NCI-H748 (cell line): ENCODE results near the gene DNAH8.
"Not testable (repeated sequence)": the region's sequence is repeated elsewhere in the genome, so short reads cannot be mapped to it uniquely, and the experiment has no call there.

Experiments used
- DNase-seq: peaks from one replicate; lab custom pipeline; 2025; ENCODE audit not compliant: unreplicated experiment; lab: John Stamatoyannopoulos, UW

Gene DNAH8

DNA sequence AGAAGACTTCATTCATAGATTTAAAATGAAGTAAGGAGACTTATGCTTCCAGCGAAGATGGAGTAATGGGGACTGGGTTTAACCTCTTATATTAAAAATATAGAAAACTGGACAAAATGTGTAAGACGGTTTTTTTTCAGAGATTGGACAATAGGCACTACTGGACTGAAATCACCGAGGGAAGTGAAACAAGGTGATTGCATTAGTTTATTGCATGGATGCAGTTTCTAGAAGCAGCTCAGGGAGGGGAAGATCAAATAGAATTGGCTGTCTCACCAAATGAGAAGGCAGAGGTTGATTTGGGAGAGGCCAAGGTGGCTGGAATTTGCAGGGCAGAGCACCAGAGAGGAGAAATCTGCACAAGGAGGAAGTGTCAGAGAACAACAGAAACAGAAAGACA is 162.6 kb downstream of the DNAH8 start:
- no peak for DNase-seq

DNA sequence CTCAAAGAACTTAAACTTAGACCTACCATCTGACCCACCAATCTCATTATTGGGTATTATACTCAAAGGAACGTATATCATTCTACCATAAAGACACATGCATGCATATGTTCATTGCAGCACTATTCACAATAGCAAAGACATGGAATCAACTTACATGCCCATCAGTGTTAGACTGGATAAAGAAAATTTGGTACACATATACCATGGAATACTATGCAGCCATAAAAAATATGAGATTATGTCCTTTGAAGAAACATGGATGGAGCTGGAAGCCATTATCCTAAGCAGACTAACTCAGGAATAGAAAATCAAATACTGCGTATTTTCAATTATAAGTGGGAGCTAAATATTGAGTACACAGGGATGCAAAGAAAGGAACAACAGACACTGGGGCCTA is 167.0 kb downstream of the DNAH8 start:
- DNase-seq = no peak

DNA sequence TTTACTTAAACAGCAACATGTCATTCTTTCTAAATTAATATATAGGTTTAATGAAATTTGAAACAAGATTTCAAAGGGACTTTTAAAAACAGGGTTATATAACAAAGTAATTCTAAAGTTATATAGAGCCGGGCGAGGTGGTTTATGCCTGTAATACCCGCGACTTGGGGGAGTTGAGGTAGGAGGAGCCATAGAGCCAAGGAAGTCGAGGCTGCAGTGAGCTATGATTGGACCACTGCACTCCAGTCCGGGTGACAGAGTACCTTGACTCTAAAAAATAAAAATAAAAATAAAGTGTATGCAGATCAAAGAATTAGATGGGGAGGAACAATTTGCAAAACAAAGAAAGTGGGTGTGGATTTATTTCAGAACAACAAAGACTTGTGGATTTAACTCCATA is 182.4 kb downstream of the DNAH8 start:
- DNase-seq = no peak

DNA sequence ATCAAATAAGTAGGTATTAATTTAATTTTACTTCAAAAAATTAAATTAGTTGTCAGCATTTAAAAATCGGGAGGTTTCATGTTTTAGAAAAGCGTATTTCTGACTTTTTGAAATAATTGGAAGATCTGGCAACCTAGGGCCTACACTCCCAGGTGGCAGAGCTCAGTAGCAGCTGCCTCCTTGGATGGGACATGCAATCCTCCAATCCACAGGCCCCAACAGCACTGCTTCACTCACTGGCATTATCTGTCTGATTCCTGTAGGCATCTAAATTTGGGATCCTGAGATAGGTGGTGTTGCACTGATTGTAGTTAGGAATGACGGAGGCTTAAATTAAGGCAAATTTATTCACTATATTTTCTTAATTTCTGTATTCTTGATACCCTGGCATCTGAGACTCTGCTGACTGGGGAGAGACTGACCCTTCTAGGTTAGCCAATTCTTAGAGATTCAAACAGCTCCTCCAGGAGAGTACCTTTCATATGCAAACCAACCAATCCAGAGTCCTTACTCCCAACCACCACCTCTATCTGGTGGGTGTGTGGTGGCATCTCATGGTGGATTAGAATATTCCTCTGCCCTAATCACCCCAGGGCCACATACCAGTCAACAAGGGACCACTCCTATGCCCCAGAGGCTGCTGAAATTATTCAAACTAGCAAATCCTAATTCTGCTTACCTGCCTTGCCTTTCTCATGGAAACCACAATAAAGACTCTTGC is 186.9 kb downstream of the DNAH8 start:
- no peak for DNase-seq

DNA sequence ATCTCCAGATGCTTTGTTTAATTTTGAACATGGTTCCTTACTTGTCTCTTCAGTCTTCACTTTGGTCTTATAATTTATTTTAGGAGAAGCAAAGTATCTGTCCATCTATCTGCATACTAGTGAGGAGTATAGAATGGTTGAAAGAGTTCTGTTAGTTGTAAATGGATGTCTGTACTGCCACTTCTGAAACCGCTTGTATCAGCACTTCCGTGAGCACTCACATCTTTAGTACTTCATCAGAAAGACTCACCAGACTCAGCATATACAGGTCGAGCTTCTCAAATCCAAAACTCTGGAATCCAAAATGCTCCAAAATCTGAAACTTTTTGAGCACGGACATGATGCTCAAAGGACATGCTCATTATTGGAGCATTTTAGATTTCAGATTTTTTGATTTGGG is 191.5 kb downstream of the DNAH8 start:
- DNase-seq = no peak

DNA sequence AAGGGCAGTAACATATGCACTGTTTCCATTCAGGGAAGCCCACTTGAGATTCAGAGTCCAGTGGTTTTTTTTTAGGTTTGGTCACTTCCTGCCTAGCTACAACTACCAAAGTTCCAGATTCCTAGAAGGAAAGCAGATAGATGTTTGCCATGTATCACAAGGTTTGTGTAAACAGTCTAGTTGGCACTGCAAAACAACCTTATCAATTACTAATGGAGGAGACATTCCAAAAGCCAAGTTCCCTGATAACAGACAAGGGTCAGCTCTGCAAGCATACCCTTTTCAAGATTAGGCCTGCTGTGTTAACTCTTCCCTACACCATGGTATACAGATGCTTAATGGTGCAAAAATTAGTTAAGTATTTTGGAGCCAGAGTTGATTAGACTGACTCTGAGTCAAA is 192.2 kb downstream of the DNAH8 start:
- DNase-seq = no peak

DNA sequence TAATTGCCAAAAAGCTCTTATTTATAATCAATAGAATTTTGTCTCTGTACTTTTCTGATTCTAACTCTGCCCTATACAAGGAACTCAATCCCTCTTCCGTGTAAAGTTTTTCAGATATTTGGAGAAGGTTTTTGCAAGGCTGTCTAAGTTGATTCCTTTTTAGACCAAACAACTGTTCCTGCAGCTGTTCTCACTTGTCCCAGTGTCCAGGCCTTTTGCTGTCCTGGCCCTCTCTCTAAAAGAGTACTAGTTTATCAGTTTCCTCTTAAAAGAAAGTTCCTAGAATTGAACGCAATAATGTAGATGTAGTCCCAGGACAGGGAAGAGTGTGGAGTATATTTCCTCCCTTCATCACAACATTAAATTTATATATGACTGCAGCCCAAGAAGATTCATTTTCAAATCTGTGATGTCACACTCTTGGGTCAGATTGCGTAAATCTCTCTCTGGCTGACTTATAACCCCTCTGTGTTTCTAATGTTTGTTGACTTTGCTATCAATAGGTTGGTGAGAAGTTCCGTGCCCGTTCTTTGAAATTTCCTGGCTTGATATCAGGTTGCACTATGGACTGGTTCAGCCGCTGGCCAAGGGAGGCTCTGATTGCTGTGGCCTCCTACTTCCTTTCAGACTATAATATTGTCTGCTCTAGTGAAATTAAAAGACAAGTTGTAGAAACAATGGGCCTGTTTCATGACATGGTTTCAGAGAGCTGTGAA is 194.1 kb downstream of the DNAH8 start:
- peak; percentile 44 for DNase-seq

DNA sequence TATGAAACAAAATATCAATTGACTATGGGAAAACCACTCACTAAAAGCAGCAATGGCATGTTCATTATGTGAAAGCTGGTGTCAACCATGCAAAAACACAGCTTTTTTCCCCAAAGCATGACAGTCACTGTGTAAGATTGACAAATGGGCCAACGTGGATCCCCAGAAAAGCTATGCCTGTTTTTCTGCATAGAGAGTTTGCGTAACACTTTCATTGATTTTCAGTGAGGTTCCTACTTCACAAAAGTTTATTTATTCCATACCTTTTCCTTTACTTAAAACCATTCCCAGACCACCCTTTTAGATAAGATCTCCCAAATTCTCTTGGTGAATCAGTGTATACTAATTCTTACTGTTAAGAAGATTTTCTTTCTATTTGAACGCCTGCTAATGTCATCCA is 195.1 kb downstream of the DNAH8 start:
- no peak for DNase-seq

DNA sequence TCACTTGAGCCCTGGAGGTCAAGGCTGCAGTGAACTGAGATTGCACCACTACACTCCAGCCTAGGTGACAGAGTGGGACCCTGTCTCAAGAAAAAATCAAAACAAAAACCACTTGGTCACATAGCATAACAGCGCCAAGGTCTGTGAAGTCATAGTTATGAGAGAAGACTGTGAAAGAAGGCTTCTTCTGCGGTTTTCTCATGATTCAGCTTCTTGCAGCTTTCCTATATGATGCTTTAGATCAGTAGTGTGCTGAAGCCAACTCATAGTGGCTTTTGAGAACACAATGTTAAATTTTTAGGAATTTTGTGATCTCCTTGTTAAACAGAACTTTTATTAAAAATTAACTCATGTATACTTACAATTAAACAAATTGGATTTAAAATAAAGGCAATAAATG is 197.3 kb downstream of the DNAH8 start:
- no peak for DNase-seq

DNA sequence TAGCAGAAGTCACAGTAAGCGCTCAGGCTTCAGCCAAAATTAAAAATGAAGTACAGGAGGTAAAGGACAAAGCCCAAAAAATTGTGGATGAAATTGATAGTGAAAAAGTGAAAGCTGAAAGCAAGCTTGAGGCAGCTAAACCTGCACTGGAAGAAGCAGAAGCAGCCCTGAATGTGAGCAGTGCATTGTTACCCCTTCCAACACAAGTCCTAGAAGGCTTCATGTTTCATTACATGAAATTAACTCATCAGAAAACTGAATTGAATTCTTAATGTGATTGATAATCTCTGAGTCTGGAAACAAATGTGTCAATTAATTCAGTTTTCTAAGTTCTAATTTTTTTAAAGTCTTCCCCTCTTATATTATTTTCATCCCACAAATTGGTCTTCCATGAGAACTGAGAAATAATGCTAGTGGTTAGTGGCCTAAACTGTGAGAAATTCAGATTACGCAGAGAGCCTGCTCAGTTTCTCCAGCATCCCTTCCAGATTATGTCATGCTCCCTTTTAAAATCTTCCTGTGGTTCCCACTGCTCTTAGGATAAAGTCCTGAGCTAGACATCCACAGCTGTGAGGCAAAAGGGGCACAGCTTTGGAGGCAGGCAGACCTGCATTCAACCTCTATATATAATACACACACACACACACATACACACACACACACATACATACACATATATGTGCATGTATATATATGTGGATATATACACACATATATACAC is 200.3 kb downstream of the DNAH8 start:
- DNase-seq = no peak

DNA sequence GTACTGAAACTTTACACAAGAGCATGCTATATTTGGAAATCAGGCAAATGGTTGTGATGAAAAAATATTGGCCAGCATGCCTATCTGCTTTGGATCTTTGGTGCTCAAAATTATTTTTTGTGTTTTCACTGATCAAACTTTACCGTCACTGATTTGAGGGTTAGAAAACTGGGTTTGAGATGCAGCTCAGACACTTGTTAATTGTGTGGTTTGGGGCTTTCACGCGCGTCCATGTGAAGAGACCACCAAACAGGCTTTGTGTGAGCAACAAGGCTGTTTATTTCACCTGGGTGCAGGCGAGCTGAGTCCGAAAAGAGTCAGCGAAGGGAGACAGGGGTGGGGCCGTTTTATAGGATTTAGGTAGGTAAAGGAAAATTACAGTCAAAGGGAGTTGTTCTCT is 206.4 kb downstream of the DNAH8 start:
- DNase-seq = not testable (repeated sequence)

DNA sequence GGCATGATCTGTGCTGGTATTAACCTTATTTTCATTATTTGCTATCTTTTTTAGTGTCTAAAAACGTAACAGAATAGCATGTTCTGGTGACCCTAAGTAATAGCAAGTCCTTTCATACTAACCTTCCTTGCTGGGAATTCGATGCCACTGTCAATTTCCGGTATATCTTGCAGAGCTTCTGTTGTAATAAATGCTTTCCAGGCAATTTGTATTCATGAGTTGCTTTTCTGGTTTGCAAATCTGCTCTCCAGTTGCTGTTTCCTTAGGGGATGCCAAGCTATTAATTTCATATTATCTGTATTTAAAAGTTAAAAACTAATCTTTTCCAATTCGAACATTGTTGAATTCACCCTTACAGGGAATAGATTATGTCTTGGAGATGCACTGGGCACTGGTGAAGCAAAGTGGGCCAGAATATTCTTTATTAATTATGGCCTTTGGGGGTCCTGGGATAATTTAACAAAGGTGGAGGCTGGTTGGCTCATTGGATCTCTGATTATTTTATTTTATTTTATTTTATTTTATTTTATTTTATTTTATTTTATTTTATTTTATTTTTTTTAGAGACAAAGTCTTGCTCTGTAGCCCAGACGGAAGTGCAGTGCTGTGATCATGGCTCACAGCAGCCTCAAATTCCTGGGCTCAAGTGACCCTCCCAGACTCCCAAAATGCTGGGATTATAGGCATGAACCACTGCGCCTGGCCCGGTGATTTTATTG is 209.8 kb downstream of the DNAH8 start:
- DNase-seq = no peak

DNA sequence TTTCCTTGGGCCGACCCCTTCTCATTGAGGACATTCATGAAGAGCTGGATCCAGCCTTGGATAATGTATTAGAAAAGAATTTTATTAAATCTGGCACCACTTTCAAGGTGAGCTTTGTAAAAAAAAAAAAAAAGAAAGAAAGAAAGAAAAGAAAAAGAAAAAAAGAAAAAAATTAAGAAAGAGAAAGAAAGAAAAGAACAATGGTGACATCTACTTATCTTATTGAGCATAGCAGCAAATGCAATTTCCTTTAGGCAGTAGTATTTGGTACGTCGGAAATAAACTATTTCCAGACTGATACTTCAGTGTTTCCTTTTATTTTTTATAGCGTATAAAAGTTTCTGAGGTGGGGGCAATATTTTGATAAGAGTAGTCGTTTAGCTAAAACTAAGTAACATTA is 214.4 kb downstream of the DNAH8 start:
- DNase-seq = no peak

DNA sequence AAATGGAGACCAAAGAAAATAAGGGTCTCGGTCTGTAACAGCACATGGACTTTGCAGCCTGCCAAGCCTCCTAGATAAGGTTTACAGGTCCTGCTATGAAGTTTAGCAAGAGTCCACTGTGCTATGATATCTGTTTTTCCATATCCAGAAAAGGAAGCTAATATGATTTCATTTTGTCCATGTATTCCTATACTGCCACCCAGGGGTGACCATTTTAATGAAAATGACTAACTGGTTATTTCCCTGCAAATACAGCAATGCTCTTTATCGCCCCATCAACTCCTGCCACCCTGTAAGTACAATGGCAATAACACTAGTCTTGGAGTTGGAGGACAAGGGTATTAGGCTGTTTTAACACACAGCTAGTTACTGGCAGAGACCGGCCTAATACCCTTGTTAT is 218.3 kb downstream of the DNAH8 start:
- DNase-seq = peak; percentile 17

DNA sequence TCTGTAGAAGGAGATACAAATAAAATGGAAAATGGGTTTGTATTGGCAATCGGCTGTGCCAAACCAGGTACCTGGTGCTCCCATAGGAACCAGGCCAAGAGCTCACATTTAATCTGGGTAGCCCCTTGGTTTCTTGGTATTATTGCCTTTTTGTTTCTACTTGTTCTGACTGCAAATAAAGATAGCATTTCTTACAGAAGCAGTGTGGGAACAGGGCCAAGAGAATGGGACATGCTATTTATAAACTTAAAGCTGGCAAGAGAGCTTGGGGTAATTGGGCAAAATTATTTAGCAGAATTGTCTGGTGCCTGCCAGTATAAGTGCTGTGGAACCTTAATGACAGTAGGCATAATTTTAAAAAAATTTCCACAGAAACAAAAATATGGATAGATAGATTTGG is 219.9 kb downstream of the DNAH8 start:
- no peak for DNase-seq

DNA sequence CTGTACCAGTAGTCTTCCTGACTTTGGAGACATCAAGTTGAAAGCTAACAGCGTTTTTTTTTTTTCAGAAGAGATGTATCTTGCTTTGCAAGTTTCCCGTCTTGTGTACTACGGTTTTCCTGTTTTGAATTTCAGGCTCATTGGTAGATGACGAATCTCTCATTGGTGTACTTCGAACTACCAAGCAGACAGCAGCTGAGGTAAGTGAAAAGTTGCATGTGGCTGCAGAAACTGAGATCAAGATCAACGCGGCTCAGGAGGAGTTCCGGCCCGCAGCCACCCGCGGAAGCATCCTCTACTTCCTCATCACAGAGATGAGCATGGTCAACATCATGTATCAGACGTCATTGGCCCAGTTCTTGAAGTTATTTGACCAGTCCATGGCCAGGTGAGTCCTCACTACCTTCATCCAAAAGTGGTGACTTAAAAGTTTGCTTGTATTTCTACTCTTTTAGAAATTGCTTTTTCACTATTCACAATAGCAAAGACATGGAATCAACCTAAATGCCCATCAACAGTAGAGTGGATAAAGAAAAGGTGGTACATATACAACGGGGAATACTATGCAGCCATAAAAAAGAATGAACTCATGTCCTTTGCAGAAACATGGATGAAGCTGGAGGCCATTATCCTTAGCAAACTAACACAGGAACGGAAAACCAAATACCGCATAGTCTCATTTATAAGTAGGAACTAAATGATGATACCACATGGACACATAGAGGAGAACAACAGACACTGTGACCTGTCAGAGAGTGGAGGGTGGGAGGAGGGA is 222.9 kb downstream of the DNAH8 start:
- no peak for DNase-seq

DNA sequence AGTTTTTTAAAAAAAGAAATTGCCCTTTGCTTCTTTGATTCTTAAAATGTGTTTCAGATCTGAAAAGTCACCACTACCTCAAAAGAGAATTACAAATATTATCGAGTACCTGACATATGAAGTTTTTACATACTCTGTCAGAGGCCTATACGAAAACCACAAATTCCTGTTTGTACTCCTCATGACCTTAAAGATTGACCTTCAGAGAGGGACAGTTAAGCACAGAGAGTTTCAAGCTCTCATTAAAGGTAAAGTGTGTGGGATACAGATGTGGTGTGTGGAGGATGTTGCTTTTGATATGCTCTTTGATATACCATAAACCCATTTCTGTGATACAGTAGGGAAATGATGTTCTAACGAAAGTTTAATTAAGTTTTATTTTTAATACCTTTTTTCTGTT is 223.6 kb downstream of the DNAH8 start:
- no peak for DNase-seq

DNA sequence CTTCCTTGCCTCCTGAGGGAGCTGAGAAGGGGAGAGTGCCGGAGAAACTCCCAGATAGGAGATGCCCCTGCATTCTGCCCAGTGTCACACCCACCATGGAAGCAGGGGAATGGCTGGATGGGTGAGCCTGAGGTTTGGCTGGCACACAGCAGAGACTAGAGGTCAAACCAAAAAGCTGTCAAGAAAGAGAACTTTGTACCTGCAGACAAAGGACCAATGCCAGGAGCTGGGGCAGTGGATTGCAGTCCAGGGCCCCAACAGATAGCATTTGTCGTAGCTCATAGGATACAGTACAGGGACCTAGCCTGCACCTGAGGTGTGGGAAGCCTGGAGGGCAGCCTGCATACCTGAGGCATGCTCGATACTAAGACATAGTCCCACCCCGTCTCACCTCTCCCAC is 227.3 kb downstream of the DNAH8 start:
- no peak for DNase-seq

DNA sequence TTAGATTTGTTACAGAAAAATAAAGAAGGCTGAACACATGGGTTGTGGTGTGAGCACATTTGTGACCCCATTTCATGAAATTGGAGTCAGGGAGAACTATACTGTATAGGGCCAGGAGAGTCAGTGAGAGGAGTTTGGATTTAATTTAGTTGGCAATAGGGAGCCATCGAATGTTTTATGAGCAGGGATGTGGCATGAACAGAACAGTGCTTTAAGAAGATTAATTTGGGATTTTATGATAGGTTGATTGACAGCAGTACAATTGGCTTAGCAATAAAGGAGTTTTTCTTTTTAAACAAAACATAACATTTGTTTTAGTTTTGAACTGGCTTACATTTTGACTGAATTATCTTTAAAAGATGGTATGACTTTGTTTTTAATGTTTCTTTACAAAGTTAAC is 227.9 kb downstream of the DNAH8 start:
- no peak for DNase-seq

DNA sequence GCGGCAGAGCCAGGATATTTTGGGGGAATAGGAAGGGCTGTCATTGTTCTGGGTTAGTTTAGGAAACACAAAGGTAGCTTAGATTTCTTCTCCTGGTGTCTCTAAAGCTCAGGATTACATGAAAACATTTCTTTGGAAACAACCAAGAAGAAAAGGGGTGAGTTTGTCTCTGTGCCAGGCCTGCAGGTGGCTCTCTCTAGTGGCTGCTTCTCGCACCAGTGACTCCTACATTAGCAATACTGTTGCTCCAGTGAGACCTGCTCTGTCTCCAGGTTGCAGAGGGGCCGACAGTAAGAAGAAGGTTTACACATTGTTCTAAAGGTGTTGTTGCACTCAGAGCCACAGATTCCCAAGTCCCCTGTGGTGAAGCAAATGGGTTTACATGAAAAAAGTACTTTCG is 228.9 kb downstream of the DNAH8 start:
- no peak for DNase-seq
